A549 (cell line): Measurements from ENCODE around the gene PCDHB11.
"Not testable (repeated sequence)": the region's sequence is repeated elsewhere in the genome, so short reads cannot be mapped to it uniquely, and the experiment has no call there.

Source experiments
- CTCF ChIP-seq: fragments of >200 bp; sonication (Bioruptor Twin); formaldehyde crosslinking; IDR thresholded peaks from 3 replicates; pipeline ENCODE4 v1.5.1; 2016
- ELK1 ChIP-seq: fragments of 150-350 bp; IDR thresholded peaks from 2 replicates; pipeline ENCODE4 v1.6.1; 2014; ENCODE audit warnings: low read depth, mild to moderate bottlenecking, low read length
- FOXS1 ChIP-seq: fragments of 250-450 bp; sonication (Bioruptor Pico); IDR thresholded peaks from 2 replicates; pipeline ENCODE4 v1.5.0; 2020; ENCODE audit warnings: mild to moderate bottlenecking, moderate library complexity
- GATA3 ChIP-seq: IDR thresholded peaks from 2 replicates; pipeline ENCODE4 v1.6.1; 2012; ENCODE audit warnings: borderline replicate concordance
- HMGXB4 ChIP-seq: fragments of 250-450 bp; sonication (Bioruptor Pico); IDR thresholded peaks from 2 replicates; pipeline ENCODE4 v1.5.0; 2021; ENCODE audit warnings: mild to moderate bottlenecking, moderate library complexity, borderline replicate concordance
- NPAS2 ChIP-seq: fragments of 250-450 bp; sonication (Bioruptor Pico); IDR thresholded peaks from 2 replicates; pipeline ENCODE4 v1.8.0; 2022; ENCODE audit warnings: mild to moderate bottlenecking, moderate library complexity, borderline replicate concordance
- RAD21 ChIP-seq, 2 experiments: fragments of >200 bp in 1 of 2; sonication (Bioruptor Twin) in 1 of 2; formaldehyde crosslinking in 1 of 2; IDR thresholded peaks in 1 of 2; conservative IDR thresholded peaks in 1 of 2; 2 replicates in 1 of 2; 3 replicates in 1 of 2; pipeline ENCODE4 v1.6.1; 2012 to 2018; ENCODE audit warnings: inconsistent platforms in 1 of 2

- TF ChIP-seq CTCF; FOXS1 (CRISPR knock-in tag); RAD21 (conservative IDR thresholded peaks at IDR 0.05 in 1 of 2, IDR thresholded peaks at IDR 0.05 in 1 of 2); HMGXB4 (CRISPR knock-in tag); GATA3; NPAS2 (CRISPR knock-in tag); ELK1: not testable (repeated sequence)
Observed at GRCh38 chr5:141184117-141184855, 15.1 kb upstream of the PCDHB11 start.
